Activated naive CD4-positive, alpha-beta T cell treated with anti-CD3 and anti-CD28 coated beads, Interleukin-2, amount 50 U/mL, for 16 hours (primary cell): ENCODE data around the gene ENDOG.
"Not testable (repeated sequence)": the region's sequence is repeated elsewhere in the genome, so short reads cannot be mapped to it uniquely, and the experiment has no call there.

ENCODE experiments used
- DNase-seq: peaks from one replicate; pipeline ENCODE4 v3.0.0-alpha.2; 2020

Gene ENDOG

GRCh38 chr9:128818099-128818838, at the start of gene ENDOG:
Gene ENDOG (plus strand): TSS chr9:128818500. CDS start chr9:128818685, 185 bp downstream.
- peak; percentile 98 for DNase-seq

DNA sequence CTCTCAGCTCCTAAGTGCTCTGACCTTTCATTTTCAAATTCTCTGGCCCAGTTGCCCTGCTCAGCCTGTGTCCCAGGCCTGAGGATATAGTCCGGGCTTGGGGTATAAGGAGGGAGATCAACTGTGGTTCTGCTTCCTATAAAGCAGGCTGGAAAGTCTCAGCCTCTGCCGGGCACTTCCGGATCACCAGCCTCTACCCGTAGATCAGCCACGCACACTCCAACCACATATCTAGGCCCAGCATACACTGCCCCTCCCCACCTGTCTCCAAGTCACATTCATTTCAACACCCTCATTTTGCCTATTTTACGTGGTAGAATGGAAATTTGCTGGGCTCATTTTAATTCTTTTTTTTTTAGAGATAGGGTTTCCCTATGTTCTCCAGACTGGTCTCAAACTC, 49.7 kb upstream of the ENDOG start:
- DNase-seq = no peak

- no peak for DNase-seq
Observed at GRCh38 chr9:128770286-128771030, 47.8 kb upstream of the ENDOG start.

GRCh38 chr9:128771094-128771721, 47.1 kb upstream of the ENDOG start:
- DNase-seq = no peak

DNA sequence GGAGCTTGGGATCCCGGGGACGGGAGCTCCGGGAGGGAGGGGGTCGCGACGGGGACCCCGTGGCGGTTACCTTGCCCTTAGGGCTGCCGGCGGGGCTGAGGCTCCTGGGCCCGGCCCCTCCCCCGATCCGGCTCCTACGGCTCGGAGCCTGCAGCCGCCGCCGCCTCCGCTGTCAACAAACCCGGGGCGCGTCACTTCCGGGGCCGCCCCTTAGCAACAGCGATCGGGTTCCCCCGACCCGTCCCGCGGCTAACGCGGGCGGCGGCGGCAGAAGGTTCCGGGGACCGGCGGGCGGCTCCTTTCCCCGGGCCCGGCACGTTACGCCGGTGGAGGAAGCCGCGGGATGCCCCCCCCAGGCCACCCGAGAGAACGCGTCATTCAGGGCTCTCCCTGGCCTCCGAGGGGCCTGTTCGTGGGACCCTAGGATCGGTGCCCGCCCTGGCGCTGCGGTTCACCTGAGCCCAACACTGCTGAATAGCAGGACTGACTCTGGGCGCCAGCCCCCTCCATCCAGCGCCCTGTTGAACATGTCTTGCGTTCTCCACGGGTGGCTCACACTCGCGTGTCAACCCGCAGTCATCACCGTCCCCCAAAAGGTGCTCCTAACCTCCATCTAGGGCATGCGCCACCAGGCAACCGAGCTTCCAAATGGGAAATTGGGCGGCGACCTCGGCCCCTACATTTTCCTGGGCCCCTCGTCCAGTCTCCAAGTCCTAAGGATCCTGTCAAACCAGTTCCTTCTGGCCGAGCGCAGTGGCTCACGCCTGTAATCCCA, 46.4 kb upstream of the ENDOG start, which contains the start of gene ZER1:
ZER1 (minus strand) TSS at position 183 of the 775 bp plus-strand sequence. CDS start 16,362 bp downstream, outside the sequence.
- DNase-seq = peak; percentile 95

DNA sequence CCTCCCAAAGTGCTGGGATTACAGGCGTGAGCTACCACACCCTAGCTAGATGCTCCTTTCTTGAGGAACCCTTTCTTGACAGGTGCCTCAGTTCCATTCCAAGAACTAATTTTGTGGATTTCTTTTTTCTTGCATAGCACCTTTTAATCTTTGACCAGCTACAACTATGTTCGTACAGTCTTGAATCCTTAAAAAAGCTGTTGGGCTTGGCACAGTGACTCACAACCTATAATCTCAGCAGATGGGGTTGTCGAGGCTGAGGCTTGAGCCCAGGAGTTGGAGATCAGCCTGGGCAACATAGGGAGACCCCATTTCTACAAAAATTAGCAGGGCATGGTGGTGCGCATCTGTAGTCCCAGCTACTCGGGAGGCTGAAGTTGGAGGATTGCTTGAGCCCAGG, 45.3 kb upstream of the ENDOG start:
- DNase-seq = no peak

- DNase-seq = no peak
Observed at GRCh38 chr9:128774804-128775203, 43.5 kb upstream of the ENDOG start.

DNA sequence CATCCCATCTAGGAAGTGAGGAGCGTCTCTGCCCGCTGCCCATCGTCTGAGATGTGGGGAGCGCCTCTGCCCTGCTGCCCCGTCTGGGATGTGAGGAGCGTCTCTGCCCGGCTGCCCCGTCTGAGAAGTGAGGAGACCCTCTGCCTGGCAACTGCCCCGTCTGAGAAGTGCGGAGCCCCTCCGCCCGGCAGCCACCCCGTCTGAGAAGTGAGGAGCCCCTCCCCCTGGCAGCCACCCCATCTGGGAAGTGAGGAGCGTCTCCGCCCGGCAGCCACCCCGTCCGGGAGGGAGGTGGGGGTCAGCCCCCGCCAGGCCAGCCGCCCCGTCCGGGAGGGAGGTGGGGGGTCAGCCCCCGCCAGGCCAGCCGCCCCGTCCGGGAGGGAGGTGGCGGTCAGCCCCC, 38.2 kb upstream of the ENDOG start:
- DNase-seq = not testable (repeated sequence)

DNA sequence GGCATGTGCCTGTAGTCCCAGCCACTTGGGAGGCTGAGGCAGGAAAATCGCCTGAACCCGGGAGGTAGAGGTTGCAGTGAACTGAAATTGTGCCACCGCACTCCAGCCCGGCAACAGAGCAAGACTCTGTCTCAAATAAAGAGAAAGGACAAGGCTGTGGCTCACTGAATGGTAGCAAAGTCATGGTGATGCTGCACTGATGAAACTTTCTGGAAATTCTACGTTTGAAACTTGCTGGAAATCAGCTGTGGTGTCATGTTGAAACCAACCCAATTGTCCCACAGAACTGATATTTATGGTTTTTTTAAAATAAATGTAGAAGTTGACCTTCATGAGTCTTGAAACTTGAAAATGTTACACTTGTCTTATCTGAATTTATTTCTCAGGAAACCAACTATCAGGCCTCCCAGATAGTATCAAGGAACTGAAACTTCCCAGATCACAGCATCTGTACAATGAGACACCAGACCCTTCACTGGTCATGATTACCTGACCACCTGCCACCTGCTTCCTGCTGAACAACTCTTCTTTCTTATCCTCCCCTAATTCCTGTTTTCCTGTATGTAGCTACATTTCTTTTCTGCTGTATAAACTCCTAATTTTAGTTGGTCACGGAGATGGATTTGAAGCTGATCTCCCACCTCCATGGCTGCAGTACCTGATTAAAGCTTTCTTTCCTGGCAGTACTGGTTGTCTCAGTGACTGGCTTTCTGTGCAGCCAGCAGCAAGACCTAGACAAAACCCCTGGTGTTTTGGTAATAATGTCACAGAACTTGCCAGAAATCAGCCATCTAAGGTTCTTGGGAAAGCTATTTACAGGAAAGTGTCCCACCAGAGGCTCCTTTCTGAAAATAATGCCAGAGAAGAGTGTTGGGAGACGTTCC, 36.9 kb upstream of the ENDOG start:
- DNase-seq = no peak

DNA sequence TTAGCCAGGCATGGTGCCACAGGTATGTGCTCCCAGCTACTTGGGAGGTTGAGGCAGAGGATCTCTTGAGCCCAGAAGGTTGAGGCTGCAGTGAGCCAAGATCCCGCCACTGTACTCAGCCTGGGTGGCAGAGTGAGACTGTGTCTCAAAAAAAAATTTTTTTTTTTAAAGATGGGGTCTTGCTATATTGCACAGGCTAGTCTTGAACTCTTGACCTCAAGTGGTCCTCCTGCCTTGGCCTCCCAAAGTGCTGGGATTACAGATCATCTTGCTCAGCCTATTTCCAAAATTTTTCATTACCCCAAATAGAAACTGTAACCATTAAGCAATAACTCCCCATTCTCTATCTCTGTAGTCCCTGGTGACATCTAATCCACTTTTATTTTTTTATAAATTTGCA, 35.6 kb upstream of the ENDOG start:
- no peak for DNase-seq

GRCh38 chr9:128785427-128785826, 32.9 kb upstream of the ENDOG start:
- no peak for DNase-seq

DNA sequence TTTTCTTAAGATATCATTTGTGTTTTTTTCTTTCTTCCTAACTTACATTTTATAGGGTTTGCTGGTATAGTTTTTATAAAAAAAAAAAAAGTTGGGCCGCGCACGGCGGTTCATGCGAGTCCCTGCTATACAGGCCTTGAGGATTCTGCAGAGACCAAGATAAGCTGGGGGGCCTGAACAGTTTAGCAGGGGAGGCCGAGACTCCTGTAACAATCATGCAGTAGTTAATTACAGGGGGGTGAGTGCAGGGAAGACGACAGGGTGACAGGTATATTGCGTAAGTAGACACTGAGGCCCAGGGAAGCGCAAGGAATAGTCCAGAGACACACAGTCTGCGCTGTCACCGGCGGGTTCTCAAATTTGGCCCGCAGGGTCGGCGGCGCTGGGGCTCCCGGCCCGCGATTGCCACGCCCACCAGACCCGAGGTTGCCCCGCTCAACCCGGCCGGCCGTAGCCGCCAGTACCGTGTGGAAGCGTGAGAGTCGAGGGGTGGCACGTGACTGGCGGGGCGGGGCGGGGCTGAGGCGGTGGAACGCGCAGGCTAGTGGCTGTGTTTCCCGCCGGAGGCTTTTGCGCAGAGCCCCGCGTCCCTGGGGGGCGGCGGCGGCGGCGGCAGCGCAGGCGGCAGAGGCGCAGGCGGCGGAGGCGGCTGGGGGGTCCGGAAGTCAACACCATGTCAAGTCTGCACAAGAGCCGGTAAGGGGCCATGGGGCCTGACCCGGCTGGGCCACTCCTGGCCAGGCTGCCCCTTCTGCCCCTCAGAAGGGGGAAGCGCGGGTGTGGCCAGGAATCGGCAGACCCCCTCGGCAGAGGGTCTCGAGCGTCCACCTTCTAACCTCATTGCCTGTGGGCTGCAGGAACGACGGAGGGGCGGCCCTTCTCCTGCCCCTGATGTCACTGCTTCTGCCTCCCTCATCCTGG, 31.4 kb upstream of the ENDOG start, which contains the start of gene TBC1D13:
TBC1D13 (plus strand) TSS at position 573 of the 921 bp plus-strand sequence; CDS start at position 674, 101 bp downstream.
- peak; percentile 88 for DNase-seq

DNA sequence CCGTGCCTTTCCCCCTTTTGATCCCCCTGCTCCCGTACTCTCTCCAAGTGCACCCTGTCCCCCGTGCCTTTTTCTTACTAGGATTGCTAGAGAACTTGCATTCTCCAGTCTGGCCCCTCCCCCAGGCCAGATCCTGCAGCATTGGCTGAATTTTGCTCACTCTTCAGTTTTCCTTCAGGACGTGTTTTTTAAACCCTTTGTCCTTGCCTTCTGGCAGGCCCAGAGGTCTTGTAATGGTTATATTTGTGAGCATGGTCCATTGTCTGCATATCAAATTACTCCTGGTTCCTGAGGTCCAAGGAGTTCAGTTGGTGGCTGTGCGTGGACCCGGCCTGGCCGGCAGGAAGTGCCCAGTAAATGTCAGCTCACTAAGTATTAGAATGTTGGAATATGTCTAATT, 30.6 kb upstream of the ENDOG start:
- DNase-seq = no peak

GRCh38 chr9:128788445-128788844, 29.9 kb upstream of the ENDOG start:
- no peak for DNase-seq

- DNase-seq = no peak
Observed at GRCh38 chr9:128790536-128790935, 27.8 kb upstream of the ENDOG start.

GRCh38 chr9:128792134-128792533, 26.2 kb upstream of the ENDOG start:
- DNase-seq = no peak

DNA sequence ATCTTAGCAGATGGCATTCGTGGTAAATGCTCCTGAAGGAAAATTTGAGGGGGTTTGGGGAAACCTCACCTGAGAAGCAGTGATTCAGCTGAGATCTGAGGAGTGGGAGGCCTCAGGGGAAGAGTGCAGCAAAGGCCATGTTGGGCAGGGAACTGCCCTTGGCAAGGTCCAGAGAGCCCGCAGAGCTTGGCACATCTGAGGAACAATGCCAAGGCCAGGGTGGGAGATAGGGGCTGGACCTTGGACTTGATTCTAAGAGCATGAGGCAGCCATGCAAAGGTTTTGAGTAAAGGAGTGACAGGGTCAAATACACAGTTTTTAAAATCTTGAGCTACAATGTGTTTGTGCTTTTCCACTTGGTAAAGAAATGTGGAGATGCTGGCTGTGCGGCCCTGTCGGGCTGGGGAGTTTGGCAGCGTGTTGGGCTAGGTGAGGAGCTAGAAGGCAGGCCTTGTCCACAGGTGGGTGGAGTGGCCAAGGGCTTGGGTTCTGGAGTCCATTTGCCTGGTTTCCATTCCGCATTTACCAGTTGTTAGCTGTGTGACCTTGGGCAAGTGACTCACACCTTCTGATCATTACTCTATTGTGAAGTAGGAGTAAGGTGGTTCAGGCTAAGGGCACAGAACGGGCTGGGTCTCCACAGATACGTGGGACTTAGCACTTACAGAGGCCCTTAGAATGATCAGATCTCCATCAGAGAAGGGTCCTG, 25.2 kb upstream of the ENDOG start:
- no peak for DNase-seq

GRCh38 chr9:128794961-128795360, 23.3 kb upstream of the ENDOG start:
- not testable (repeated sequence) for DNase-seq

GRCh38 chr9:128798896-128799295, 19.4 kb upstream of the ENDOG start:
- no peak for DNase-seq

DNA sequence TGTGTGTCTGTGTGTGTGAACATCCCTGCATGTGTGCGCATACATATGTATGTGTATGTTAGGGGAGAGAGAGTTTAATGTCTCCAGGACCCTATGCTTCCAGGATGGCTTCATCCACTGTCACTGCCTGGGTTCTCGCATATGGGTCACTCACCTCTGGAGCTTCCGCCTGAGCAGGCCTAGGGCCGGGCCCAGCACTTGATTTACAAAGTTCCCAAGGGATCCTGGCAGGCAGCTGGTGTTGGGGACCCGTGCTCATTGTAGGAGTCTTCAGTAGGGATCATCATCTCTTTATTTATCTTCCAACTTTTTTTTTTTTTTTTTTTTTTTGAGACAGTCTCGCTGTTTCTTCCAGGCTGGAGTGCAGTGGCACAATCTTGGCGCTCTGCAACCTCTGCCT, 18.2 kb upstream of the ENDOG start:
- DNase-seq = no peak
